ENCODE measurements around the gene TTI1. TPM values are rescaled to one million over a fixed set of nuclear protein-coding genes. Genes with fewer than 3 reads are reported as not detected.

TTI1 gene
- polyA plus RNA-seq, 3 donors, result 6.4 to 9.1 (median 8.8) TPM

GRCh38 chr20:37941332-37941731 is 91.9 kb downstream of the TTI1 start:
- Histone ChIP-seq H3K9ac (ENCODE audit: insufficient read depth, low read length, poor library complexity, severe bottlenecking) (no peak overlapping the region), H3K27me3 (ENCODE audit: control insufficient read depth in 2 of 2, insufficient read depth in 2 of 2, low read length in 2 of 2) (no peaks in the 10 kb centered on the region), H3K9me3 (replicated peaks in 1 of 2; ENCODE audit: control insufficient read depth in 1 of 2, insufficient read depth in 1 of 2, low read length in 2 of 2) (no peaks in the 10 kb centered on the region), H3K4me1 (ENCODE audit: control insufficient read depth in 1 of 2, insufficient read depth in 2 of 2, low read length in 2 of 2) (no peaks in the 10 kb centered on the region), H3K36me3 (replicated peaks in 1 of 2; ENCODE audit: control insufficient read depth in 1 of 2, insufficient read depth in 2 of 2, low read length in 2 of 2) (no peaks in the 10 kb centered on the region), H4K20me1 (ENCODE audit: insufficient read depth, low read length) (no peaks in the 10 kb centered on the region), H3K4me2 (replicated peaks; ENCODE audit: extremely low read depth, low read length, poor library complexity, severe bottlenecking) (no peak overlapping the region), H3K27ac (ENCODE audit: low read depth in 1 of 2, low read length in 2 of 2) (no peak overlapping the region), H2AFZ (ENCODE audit: insufficient read depth, low read depth, low read length, poor library complexity, severe bottlenecking) (no peak overlapping the region), H3K79me2 (ENCODE audit: insufficient read depth, low read length) (no peaks in the 10 kb centered on the region), H3K4me3 (replicated peaks in 1 of 3; ENCODE audit: low read depth in 2 of 3, low read length in 3 of 3) (no peak overlapping the region)
- no peaks in the 10 kb centered on the region for H3K4me1 Mint-ChIP-seq
- TF ChIP-seq CTCF (IDR thresholded peaks at IDR 0.05), result no peak
- H3K9me3 Mint-ChIP-seq, result peaks cover 0 to 3% (median 0%) of the 10 kb centered on the region in 7 donors
- peaks cover 1 to 5% (median 2%) of the 10 kb centered on the region in 3 donors for H3K27me3 Mint-ChIP-seq (ENCODE audit: low read depth in 3 of 3)
- intact Hi-C loops (cut with micrococcal nuclease), result no loop called here
- 84% methylated on average over 8 of the region's 8 CpGs for WGBS (ENCODE audit: insufficient coverage)
- H3K36me3 Mint-ChIP-seq, result no peaks in the 10 kb centered on the region
- H3K27ac Mint-ChIP-seq, result no peak overlapping the region
- no peak for DNase-seq
- H3K4me3 Mint-ChIP-seq, result no peak overlapping the region

GRCh38 chr20:37940858-37941257 is 92.4 kb downstream of the TTI1 start:
- no peak overlapping the region for H3K4me2 ChIP-seq (replicated peaks; ENCODE audit: extremely low read depth, low read length, poor library complexity, severe bottlenecking)
- Mint-ChIP-seq H3K4me1 (no peaks in the 10 kb centered on the region), H3K27me3 (ENCODE audit: low read depth in 3 of 3) (peaks cover 1 to 6% (median 2%) of the 10 kb centered on the region in 3 donors), H3K9me3 (peaks cover 0 to 3% (median 0%) of the 10 kb centered on the region in 7 donors), H3K4me3 (no peak overlapping the region), H3K27ac (no peak overlapping the region), H3K36me3 (no peaks in the 10 kb centered on the region)
- no peaks in the 10 kb centered on the region for H3K36me3 ChIP-seq (replicated peaks in 1 of 2; ENCODE audit: control insufficient read depth in 1 of 2, insufficient read depth in 2 of 2, low read length in 2 of 2)
- DNase-seq, result no peak
- no peaks in the 10 kb centered on the region for H4K20me1 ChIP-seq (ENCODE audit: insufficient read depth, low read length)
- H3K9me3 ChIP-seq (replicated peaks in 1 of 2; ENCODE audit: control insufficient read depth in 1 of 2, insufficient read depth in 1 of 2, low read length in 2 of 2), result no peaks in the 10 kb centered on the region
- no peak for TF ChIP-seq CTCF (IDR thresholded peaks at IDR 0.05)
- H3K9ac ChIP-seq (ENCODE audit: insufficient read depth, low read length, poor library complexity, severe bottlenecking), result no peak overlapping the region
- H3K4me3 ChIP-seq (replicated peaks in 1 of 3; ENCODE audit: low read depth in 2 of 3, low read length in 3 of 3), result no peak overlapping the region
- H3K27ac ChIP-seq (ENCODE audit: low read depth in 1 of 2, low read length in 2 of 2), result no peak overlapping the region
- intact Hi-C loops (cut with micrococcal nuclease), result no loop called here
- no peak overlapping the region for H2AFZ ChIP-seq (ENCODE audit: insufficient read depth, low read depth, low read length, poor library complexity, severe bottlenecking)
- WGBS (ENCODE audit: insufficient coverage), result 83% methylated on average over 1 of the region's 6 CpGs
- H3K27me3 ChIP-seq (ENCODE audit: control insufficient read depth in 2 of 2, insufficient read depth in 2 of 2, low read length in 2 of 2), result no peaks in the 10 kb centered on the region
- no peaks in the 10 kb centered on the region for H3K79me2 ChIP-seq (ENCODE audit: insufficient read depth, low read length)
- H3K4me1 ChIP-seq (ENCODE audit: control insufficient read depth in 1 of 2, insufficient read depth in 2 of 2, low read length in 2 of 2), result no peaks in the 10 kb centered on the region
